ENCODE measurements around the gene SH2B3.

The SH2B3 gene

DNA sequence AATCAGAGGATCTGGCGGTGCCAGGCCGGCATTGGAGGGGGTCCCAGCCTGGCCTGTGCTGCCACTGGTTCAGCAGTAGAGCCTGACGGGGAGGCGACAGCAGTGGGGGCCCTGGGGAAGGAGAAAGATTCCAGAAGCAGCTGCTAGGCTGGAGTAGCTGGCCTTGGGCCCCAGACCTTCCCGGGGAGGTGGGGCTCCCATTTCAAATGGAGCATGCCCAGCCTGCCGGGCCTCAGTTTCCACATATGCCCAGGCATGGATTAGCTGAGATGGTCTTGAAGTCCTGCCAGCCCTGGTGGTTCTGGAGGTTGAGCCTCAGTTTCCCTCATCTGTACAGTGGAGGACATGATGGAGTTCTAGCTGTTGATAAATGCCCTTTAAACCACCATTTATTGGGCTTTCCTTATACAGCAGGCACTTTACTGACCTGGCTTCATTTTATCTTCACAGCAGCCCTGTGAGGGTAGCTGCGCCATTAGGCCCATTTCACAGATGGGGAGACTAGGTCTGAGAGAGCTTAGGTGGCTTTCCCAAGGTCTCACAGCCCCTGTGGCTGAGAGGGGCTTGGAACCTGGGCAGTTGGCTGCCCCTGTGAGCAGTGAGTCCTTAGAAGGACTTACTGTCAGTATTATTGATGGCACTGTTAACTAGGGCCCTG is 21.8 kb downstream of the SH2B3 start:
- no peak overlapping the region for H3K9ac ChIP-seq (ENCODE audit: low read length)
- no peaks in the 10 kb centered on the region for H3K9me3 ChIP-seq (ENCODE audit: control insufficient read depth, low read length)
- H3K4me3 ChIP-seq (ENCODE audit: low read length) = no peak overlapping the region
- H3K4me1 ChIP-seq (ENCODE audit: control insufficient read depth, insufficient read depth, low read length) = peaks cover 12% of the 10 kb centered on the region
- H3K27me3 ChIP-seq (ENCODE audit: control insufficient read depth, insufficient read depth, low read length) = peaks cover 4% of the 10 kb centered on the region
- H3K36me3 ChIP-seq (ENCODE audit: control insufficient read depth, insufficient read depth, low read length) = no peaks in the 10 kb centered on the region

GRCh38 chr12:111428081-111428727 is 22.5 kb downstream of the SH2B3 start:
- Histone ChIP-seq H3K9me3 (ENCODE audit: control insufficient read depth, low read length) (no peaks in the 10 kb centered on the region), H3K36me3 (ENCODE audit: control insufficient read depth, insufficient read depth, low read length) (no peaks in the 10 kb centered on the region), H3K4me1 (ENCODE audit: control insufficient read depth, insufficient read depth, low read length) (peaks cover 12% of the 10 kb centered on the region), H3K27me3 (ENCODE audit: control insufficient read depth, insufficient read depth, low read length) (peaks cover 4% of the 10 kb centered on the region), H3K4me3 (ENCODE audit: low read length) (no peak overlapping the region), H3K9ac (ENCODE audit: low read length) (no peak overlapping the region)

DNA sequence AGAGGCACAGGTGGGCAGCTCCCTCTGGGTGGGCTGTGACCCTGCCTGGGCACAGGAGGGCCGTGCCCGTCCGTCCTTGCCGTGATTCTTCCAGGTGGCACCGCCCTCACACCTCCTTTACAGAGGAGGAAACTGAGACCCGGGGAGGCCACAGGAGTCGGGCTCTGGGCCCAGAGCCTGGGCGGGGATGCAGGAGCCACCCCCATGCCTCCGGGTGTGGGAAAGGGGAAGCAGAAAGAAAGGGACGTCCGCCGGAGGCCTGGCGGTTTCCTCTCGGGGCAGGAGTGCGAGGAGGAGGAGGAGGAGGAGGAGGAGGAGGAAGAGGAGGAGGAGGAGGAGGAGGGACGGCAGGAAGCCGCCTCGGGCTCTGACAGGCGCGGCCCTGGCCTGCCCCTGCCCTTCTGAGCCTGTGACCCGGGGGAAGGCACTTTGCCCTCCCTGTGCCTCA is 23.0 kb downstream of the SH2B3 start:
- Histone ChIP-seq H3K27me3 (ENCODE audit: control insufficient read depth, insufficient read depth, low read length) (peaks cover 4% of the 10 kb centered on the region), H3K4me1 (ENCODE audit: control insufficient read depth, insufficient read depth, low read length) (peaks cover 13% of the 10 kb centered on the region), H3K4me3 (ENCODE audit: low read length) (no peak overlapping the region), H3K9ac (ENCODE audit: low read length) (no peak overlapping the region), H3K36me3 (ENCODE audit: control insufficient read depth, insufficient read depth, low read length) (no peaks in the 10 kb centered on the region), H3K9me3 (ENCODE audit: control insufficient read depth, low read length) (no peaks in the 10 kb centered on the region)

DNA sequence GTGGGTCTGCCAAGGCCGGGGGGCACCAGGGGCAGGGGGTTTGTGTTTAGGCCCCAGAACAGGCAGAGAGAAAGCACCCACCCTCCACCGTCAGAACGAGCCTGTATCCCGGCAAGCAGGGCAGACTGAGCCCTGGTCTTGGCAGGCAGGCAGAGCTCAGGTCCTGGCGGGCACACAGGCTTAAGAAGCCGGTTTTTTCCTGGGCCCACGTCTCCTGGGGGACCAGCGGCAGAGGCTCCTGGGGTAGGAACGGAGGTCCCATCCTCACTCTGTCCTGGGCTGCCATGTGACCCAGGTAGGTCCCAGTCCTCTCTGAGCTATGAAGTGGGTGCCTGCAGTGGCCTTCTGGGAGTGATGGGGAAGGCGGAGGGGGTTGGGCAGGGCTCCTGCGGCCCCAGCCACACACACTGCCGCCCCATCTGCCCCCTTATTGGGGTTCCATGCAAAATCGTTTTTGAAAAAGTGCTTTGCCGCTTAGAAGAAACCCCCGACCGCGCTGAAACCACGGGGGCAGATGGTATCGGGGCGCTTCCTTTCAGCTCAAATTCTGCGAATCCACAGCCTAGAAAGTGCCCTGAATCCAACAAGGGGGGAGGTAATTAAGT is 24.2 kb downstream of the SH2B3 start:
- Histone ChIP-seq H3K9ac (ENCODE audit: low read length) (no peak overlapping the region), H3K4me1 (ENCODE audit: control insufficient read depth, insufficient read depth, low read length) (peaks cover 19% of the 10 kb centered on the region), H3K4me3 (ENCODE audit: low read length) (no peak overlapping the region), H3K27me3 (ENCODE audit: control insufficient read depth, insufficient read depth, low read length) (peaks cover 4% of the 10 kb centered on the region), H3K9me3 (ENCODE audit: control insufficient read depth, low read length) (no peaks in the 10 kb centered on the region), H3K36me3 (ENCODE audit: control insufficient read depth, insufficient read depth, low read length) (no peaks in the 10 kb centered on the region)

- H3K9me3 ChIP-seq (ENCODE audit: control insufficient read depth, low read length) = no peaks in the 10 kb centered on the region
- no peaks in the 10 kb centered on the region for H3K36me3 ChIP-seq (ENCODE audit: control insufficient read depth, insufficient read depth, low read length)
- H3K4me3 ChIP-seq (ENCODE audit: low read length) = no peak overlapping the region
- H3K4me1 ChIP-seq (ENCODE audit: control insufficient read depth, insufficient read depth, low read length) = peaks cover 25% of the 10 kb centered on the region
- H3K9ac ChIP-seq (ENCODE audit: low read length) = no peak overlapping the region
- H3K27me3 ChIP-seq (ENCODE audit: control insufficient read depth, insufficient read depth, low read length) = peaks cover 4% of the 10 kb centered on the region
Observed at GRCh38 chr12:111430433-111431353, 25.0 kb downstream of the SH2B3 start.

DNA sequence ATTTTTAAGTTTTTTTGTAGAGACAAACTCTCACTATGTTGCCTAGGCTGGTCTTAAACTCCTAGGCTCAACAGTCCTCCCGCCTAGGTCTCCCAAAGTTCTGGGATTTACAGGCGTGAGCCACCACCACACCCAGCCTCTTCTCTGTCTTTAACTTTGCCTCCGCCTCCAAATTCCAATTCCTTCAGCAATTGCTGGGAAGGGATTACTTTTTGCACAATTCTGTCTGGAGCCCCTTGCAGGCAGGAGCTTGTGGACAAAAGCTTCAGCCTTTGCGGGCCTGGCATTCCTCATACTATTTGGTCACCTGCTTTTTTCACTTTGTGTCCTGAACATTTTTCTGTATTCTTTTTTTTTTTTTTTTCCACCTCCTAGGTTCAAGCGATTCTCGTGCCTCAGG is 26.0 kb downstream of the SH2B3 start:
- no peak overlapping the region for H3K9ac ChIP-seq (ENCODE audit: low read length)
- no peaks in the 10 kb centered on the region for H3K9me3 ChIP-seq (ENCODE audit: control insufficient read depth, low read length)
- H3K36me3 ChIP-seq (ENCODE audit: control insufficient read depth, insufficient read depth, low read length) = no peaks in the 10 kb centered on the region
- peaks cover 4% of the 10 kb centered on the region for H3K27me3 ChIP-seq (ENCODE audit: control insufficient read depth, insufficient read depth, low read length)
- H3K4me1 ChIP-seq (ENCODE audit: control insufficient read depth, insufficient read depth, low read length) = peaks cover 25% of the 10 kb centered on the region
- H3K4me3 ChIP-seq (ENCODE audit: low read length) = no peak overlapping the region

GRCh38 chr12:111434049-111434448 is 28.3 kb downstream of the SH2B3 start:
- H3K36me3 ChIP-seq (ENCODE audit: control insufficient read depth, insufficient read depth, low read length) = no peaks in the 10 kb centered on the region
- H3K9me3 ChIP-seq (ENCODE audit: control insufficient read depth, low read length) = no peaks in the 10 kb centered on the region
- no peak overlapping the region for H3K4me3 ChIP-seq (ENCODE audit: low read length)
- peak overlapping the region; percentile 4 for H3K9ac ChIP-seq (ENCODE audit: low read length)
- H3K4me1 ChIP-seq (ENCODE audit: control insufficient read depth, insufficient read depth, low read length) = peaks cover 25% of the 10 kb centered on the region
- peaks cover 4% of the 10 kb centered on the region for H3K27me3 ChIP-seq (ENCODE audit: control insufficient read depth, insufficient read depth, low read length)

- H3K36me3 ChIP-seq (ENCODE audit: control insufficient read depth, insufficient read depth, low read length) = no peaks in the 10 kb centered on the region
- peaks cover 4% of the 10 kb centered on the region for H3K27me3 ChIP-seq (ENCODE audit: control insufficient read depth, insufficient read depth, low read length)
- peak overlapping the region; percentile 4 for H3K9ac ChIP-seq (ENCODE audit: low read length)
- no peaks in the 10 kb centered on the region for H3K9me3 ChIP-seq (ENCODE audit: control insufficient read depth, low read length)
- H3K4me3 ChIP-seq (ENCODE audit: low read length) = no peak overlapping the region
- peaks cover 24% of the 10 kb centered on the region for H3K4me1 ChIP-seq (ENCODE audit: control insufficient read depth, insufficient read depth, low read length)
Observed at GRCh38 chr12:111434680-111435338, 29.1 kb downstream of the SH2B3 start.

- Histone ChIP-seq H3K27me3 (ENCODE audit: control insufficient read depth, insufficient read depth, low read length) (peaks cover under 1% of the 10 kb centered on the region), H3K4me3 (ENCODE audit: low read length) (no peak overlapping the region), H3K36me3 (ENCODE audit: control insufficient read depth, insufficient read depth, low read length) (no peaks in the 10 kb centered on the region), H3K9me3 (ENCODE audit: control insufficient read depth, low read length) (no peaks in the 10 kb centered on the region), H3K9ac (ENCODE audit: low read length) (no peak overlapping the region), H3K4me1 (ENCODE audit: control insufficient read depth, insufficient read depth, low read length) (peaks cover 24% of the 10 kb centered on the region)
Observed at GRCh38 chr12:111435661-111436201, 30.0 kb downstream of the SH2B3 start.

GRCh38 chr12:111436266-111436665 is 30.5 kb downstream of the SH2B3 start:
- Histone ChIP-seq H3K9ac (ENCODE audit: low read length) (no peak overlapping the region), H3K4me3 (ENCODE audit: low read length) (no peak overlapping the region), H3K36me3 (ENCODE audit: control insufficient read depth, insufficient read depth, low read length) (no peaks in the 10 kb centered on the region), H3K9me3 (ENCODE audit: control insufficient read depth, low read length) (no peaks in the 10 kb centered on the region), H3K4me1 (ENCODE audit: control insufficient read depth, insufficient read depth, low read length) (peaks cover 23% of the 10 kb centered on the region), H3K27me3 (ENCODE audit: control insufficient read depth, insufficient read depth, low read length) (no peaks in the 10 kb centered on the region)

DNA sequence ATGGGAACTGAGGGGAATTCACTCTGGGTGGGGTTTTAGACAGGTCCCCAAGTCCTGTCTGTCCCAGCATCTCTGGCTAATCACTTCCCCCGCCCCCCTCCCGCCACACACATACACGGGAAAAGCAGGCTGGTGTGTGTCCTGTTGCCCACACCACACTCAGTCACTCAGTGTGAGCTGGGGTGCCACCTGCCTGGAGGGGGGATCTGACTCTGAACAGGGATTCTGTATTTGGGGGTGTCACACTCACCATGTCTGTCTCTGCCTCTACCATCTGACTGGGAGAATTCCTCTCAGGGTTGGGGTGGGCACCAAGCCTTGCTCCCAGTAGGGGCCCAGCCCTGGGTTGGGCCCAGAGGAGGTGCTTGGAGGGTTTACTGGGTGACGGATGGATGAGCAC is 31.1 kb downstream of the SH2B3 start:
- Histone ChIP-seq H3K4me3 (ENCODE audit: low read length) (no peak overlapping the region), H3K9ac (ENCODE audit: low read length) (no peak overlapping the region), H3K4me1 (ENCODE audit: control insufficient read depth, insufficient read depth, low read length) (peaks cover 23% of the 10 kb centered on the region), H3K36me3 (ENCODE audit: control insufficient read depth, insufficient read depth, low read length) (no peaks in the 10 kb centered on the region), H3K27me3 (ENCODE audit: control insufficient read depth, insufficient read depth, low read length) (no peaks in the 10 kb centered on the region), H3K9me3 (ENCODE audit: control insufficient read depth, low read length) (no peaks in the 10 kb centered on the region)
